Tibial artery (tissue), 4 donors: ENCODE data around the gene PCNX3.

Experiments
- DNase-seq, 2 donors: peaks; one replicate each; pipeline ENCODE4 v3.0.0-alpha.2; 2019
- H3K27ac ChIP-seq, 2 donors: fragments of 200-600 bp; sonication (generic) in 1 of 2; 1 replicate in 1 of 2; 2 replicates in 1 of 2; pipeline ENCODE4 v1.5.1; 2018 to 2019; ENCODE audit warnings: mild to moderate bottlenecking in 1 of 2
- H3K27me3 ChIP-seq, 2 donors: fragments of 200-600 bp; sonication (generic) in 1 of 2; one replicate each; pipeline versions ENCODE4 v1.5.1 to v1.6.0; 2016 to 2019
- H3K36me3 ChIP-seq, 3 donors: fragments of 200-600 bp; sonication (generic) in 2 of 3; one replicate each; pipeline ENCODE4 v1.5.1; 2016 to 2019; ENCODE audit warnings: mild to moderate bottlenecking in 2 of 3
- H3K4me1 ChIP-seq, 4 donors: fragments of 200-600 bp; sonication (generic) in 2 of 4; 1 replicate in 3 of 4; 2 replicates in 1 of 4; pipeline ENCODE4 v1.5.1; 2016 to 2019
- H3K4me3 ChIP-seq, 2 donors: fragments of 200-600 bp; sonication (generic) in 1 of 2; 1 replicate in 1 of 2; 2 replicates in 1 of 2; pipeline ENCODE4 v1.5.1; 2018 to 2019; ENCODE audit warnings: mild to moderate bottlenecking in 2 of 2
- H3K9me3 ChIP-seq, 3 donors: fragments of 200-600 bp; sonication (generic) in 1 of 3; one replicate each; pipeline ENCODE4 v1.5.1; 2016 to 2019
- intact Hi-C: fragments of 100-400 bp; cut with DNase I; formaldehyde crosslinking; loops from one replicate; pipeline ENCODE4 v1.15.0; 2023; ENCODE audit warnings: low total_unique reads
- TF ChIP-seq, protein P1 (sequence below), 2 experiments: fragments of 200-600 bp in 1 of 2; fragments of 450-650 bp in 1 of 2; IDR thresholded peaks; one replicate each; pipeline ENCODE4 v1.5.1; 2017 to 2019; ENCODE audit warnings: antibody characterized with exemption in 2 of 2, mild to moderate bottlenecking in 1 of 2, moderate library complexity in 1 of 2

Gene PCNX3

DNA sequence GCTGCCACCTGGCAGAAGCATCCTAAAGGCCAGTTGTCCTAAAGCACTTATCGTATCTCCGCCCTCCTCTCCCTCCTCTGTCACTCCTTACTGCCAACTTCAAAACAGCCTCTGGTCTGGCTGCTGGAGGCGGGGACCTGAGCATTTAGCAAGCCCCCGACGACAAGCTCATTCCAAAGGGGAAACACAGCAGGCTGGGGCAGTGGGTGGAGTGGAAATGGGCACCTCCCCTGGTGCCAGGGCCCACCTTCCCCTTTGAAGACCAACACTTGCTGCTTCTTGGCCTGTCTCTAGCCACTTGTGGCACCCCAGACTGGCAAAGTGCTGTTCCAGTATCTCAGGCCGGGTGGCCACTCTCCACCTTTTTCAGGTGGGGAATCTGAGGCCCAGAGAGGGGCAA, 5.2 kb upstream of the PCNX3 start:
- Histone ChIP-seq H3K4me1 (peaks cover 0 to 65% (median 57%) of the 10 kb centered on the region in 4 donors), H3K9me3 (no peaks in the 10 kb centered on the region), H3K4me3 (peak overlapping the region; percentile 78 to 83)

DNA sequence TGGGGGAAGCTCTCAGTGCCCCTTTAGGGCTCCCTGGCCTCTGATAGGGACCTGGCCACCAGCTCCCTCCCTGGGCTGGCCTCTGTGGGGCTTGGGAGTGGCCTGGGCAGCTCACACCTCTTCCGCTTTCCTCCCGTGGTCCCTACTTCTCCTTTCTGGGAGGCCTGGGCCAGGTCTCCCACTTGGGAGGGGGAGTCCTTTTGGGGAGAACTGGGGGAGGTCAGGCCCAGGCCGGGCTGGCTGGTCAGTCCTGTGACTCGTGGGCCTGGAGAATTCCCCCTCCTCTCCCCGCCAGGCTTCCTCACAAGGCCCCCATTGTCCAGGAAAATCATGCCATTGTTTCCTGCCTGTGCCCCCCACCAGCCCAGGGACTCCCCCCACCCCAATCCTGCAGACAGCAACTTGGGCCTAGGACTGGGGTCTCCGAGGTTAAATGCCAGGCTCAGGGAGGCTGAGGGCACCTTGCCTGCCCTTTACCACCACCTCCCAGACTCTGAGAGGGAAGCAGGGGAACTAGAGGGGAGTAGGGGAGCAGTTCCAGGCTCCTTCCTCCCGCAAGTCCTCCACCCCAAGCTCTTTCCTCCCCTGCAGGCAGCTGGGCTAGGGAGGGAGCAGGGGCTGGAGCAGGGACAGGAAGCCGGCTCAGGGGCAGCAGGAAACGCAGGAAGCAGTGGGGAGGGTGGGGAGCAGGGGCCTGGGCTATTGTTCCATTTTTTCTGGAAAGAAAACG, 4.4 kb upstream of the PCNX3 start:
- intact Hi-C loops: loop anchor here (5.0 kb wide), 1 partner anchor 84 kb away; the partner anchor contains the start of gene SCYL1
- H3K27ac ChIP-seq: peak overlapping the region; percentile 10 to 96
- H3K4me1 ChIP-seq: peaks cover 0 to 67% (median 58%) of the 10 kb centered on the region in 4 donors
- DNase-seq: peak; percentile 60 to 78
- no peaks in the 10 kb centered on the region for H3K9me3 ChIP-seq
- H3K27me3 ChIP-seq: no peaks in the 10 kb centered on the region
- TF ChIP-seq, protein P1, sequence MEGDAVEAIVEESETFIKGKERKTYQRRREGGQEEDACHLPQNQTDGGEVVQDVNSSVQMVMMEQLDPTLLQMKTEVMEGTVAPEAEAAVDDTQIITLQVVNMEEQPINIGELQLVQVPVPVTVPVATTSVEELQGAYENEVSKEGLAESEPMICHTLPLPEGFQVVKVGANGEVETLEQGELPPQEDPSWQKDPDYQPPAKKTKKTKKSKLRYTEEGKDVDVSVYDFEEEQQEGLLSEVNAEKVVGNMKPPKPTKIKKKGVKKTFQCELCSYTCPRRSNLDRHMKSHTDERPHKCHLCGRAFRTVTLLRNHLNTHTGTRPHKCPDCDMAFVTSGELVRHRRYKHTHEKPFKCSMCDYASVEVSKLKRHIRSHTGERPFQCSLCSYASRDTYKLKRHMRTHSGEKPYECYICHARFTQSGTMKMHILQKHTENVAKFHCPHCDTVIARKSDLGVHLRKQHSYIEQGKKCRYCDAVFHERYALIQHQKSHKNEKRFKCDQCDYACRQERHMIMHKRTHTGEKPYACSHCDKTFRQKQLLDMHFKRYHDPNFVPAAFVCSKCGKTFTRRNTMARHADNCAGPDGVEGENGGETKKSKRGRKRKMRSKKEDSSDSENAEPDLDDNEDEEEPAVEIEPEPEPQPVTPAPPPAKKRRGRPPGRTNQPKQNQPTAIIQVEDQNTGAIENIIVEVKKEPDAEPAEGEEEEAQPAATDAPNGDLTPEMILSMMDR (IDR thresholded peaks at IDR 0.05): no peak
- H3K4me3 ChIP-seq: peak overlapping the region; percentile 78 to 83
- peaks cover 0 to 67% (median 8%) of the 10 kb centered on the region in 3 donors for H3K36me3 ChIP-seq

More for the DNA sequence above, 5.2 kb upstream of the PCNX3 start:
- DNase-seq: no peak
- intact Hi-C loops: loop anchor here (5.0 kb wide), 1 partner anchor 83 kb away; the partner anchor contains the start of gene SCYL1
- Histone ChIP-seq H3K27me3 (no peaks in the 10 kb centered on the region), H3K36me3 (peaks cover 4 to 74% (median 15%) of the 10 kb centered on the region in 3 donors), H3K27ac (peak overlapping the region; percentile 10 to 96)
- TF ChIP-seq, protein P1 (IDR thresholded peaks at IDR 0.05): no peak

DNA sequence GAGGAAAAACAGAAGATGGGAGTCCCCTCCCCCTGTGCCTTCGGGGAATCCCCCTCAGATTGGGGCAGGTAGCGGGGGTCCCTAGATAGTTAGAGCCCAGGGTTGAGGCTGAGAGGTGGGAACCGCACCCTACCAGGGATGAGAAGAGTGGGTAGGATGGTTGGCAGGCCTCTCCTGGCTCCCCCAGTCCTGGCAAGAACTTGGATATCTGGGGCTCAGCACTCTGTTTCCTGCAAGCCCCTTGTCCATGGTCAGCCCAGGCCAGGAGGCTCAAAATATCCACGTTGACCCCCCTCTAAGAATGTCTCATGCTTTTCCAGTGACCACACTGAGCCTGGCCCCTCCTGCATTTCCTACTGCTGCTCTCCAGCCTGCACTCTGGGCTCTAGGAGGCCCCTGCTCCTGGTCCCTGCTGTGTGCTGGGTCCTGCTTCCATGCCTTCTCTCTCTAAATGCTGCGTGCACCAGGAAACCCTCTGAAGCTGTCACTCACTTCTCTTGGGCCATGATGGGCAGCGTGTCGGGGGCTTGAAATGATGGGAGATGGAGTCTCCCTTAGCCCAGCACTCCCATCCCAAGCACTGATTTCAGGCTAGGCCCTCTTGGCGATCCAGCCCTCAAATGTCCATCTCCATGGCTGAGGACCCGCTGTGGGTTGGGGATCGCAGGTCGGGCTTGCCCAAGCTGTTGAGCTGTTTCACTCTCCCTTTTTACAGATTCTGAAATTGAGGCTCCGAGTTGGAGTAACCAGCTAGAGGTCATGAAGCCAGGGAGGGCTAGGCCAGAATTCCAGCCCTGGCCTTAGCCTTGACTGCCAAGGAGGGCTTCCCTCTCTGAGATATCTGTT, 3.6 kb upstream of the PCNX3 start:
- peak in 1 of 2 donors; percentile 65 for DNase-seq
- Histone ChIP-seq H3K36me3 (peaks cover 0 to 65% (median 8%) of the 10 kb centered on the region in 3 donors), H3K4me3 (peak overlapping the region; percentile 78 to 83), H3K4me1 (peaks cover 0 to 70% (median 60%) of the 10 kb centered on the region in 4 donors), H3K9me3 (no peaks in the 10 kb centered on the region), H3K27ac (peak overlapping the region; percentile 87 to 96), H3K27me3 (no peaks in the 10 kb centered on the region)
- TF ChIP-seq, protein P1 (IDR thresholded peaks at IDR 0.05): no peak
- intact Hi-C loops: loop anchor here (5.0 kb wide), 1 partner anchor 85 kb away; the partner anchor contains the start of gene SCYL1

DNA sequence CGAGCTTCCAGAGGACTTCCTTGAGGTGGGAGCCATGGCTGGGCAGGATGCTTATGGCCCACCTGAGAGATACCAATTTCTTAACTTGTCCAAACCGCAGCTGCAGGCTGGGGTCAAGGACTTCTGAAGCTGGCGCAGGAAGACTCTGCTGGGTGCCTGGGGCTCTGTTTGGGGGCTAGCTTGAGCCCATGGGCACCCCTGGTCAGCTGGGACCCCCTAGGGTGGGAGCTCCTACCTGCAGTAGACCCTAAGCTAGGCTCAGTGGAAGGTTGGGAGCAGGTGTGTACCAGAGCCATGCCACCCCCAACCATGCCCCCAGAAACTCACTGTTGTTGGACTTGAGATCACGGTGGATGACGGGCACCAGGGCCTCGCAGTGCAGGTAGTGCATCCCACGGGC, 2.9 kb upstream of the PCNX3 start:
- H3K36me3 ChIP-seq: peaks cover under 1 to 65% (median 14%) of the 10 kb centered on the region in 3 donors
- H3K4me3 ChIP-seq: peak overlapping the region; percentile 78 to 83
- peak in 1 of 2 donors; percentile 70 for DNase-seq
- peak overlapping the region; percentile 87 to 96 for H3K27ac ChIP-seq
- TF ChIP-seq, protein P1 (IDR thresholded peaks at IDR 0.05): no peak
- peaks cover 0 to 71% (median 62%) of the 10 kb centered on the region in 4 donors for H3K4me1 ChIP-seq
- H3K9me3 ChIP-seq: no peaks in the 10 kb centered on the region
- no peaks in the 10 kb centered on the region for H3K27me3 ChIP-seq
- intact Hi-C loops: loop anchor here (5.0 kb wide), 1 partner anchor 85 kb away; the partner anchor contains the start of gene SCYL1
